OCI-LY3 (cell line): ENCODE results near the gene ABLIM3.

Experiments used
- H2AFZ ChIP-seq: fragments of 200-600, 300-600 bp; shearing (Covaris generic); 2 replicates; pipeline ENCODE4 v1.6.0; 2014; ENCODE audit warnings: antibody characterized with exemption, low read depth, low read length
- H3K27ac ChIP-seq: fragments of 200-600, 300-600 bp; sonication (generic); 2 replicates; pipeline ENCODE4 v1.5.1; 2014; ENCODE audit warnings: mild to moderate bottlenecking, low read length, moderate library complexity, mixed read lengths
- H3K27me3 ChIP-seq: fragments of 200-600, 300-600 bp; sonication (generic); 2 replicates; pipeline ENCODE4 v1.6.1; 2014; ENCODE audit warnings: low read depth, low read length, mixed read lengths
- H3K36me3 ChIP-seq: fragments of 200-600, 300-600 bp; sonication (generic); replicated peaks from 2 replicates; pipeline ENCODE3; 2014; ENCODE audit warnings: low read depth, low read length, mixed read lengths
- H3K4me1 ChIP-seq: fragments of 300-600, 200-600 bp; sonication (generic); 2 replicates; pipeline ENCODE4 v1.6.1; 2014; ENCODE audit warnings: low read length, mixed read lengths
- H3K4me2 ChIP-seq: fragments of 200-600, 300-600 bp; sonication (generic); 2 replicates; pipeline ENCODE4 v1.6.1; 2014; ENCODE audit warnings: low read length, mixed read lengths
- H3K4me3 ChIP-seq: fragments of 300-600, 200-600 bp; sonication (generic); 2 replicates; pipeline ENCODE4 v1.5.1; 2014; ENCODE audit warnings: antibody characterized with exemption, mild to moderate bottlenecking, low read length, moderate library complexity
- H3K79me2 ChIP-seq: fragments of 300-600, 200-600 bp; shearing (Covaris generic); 2 replicates; pipeline ENCODE4 v1.6.1; 2014; ENCODE audit warnings: mild to moderate bottlenecking, low read length, mixed read lengths
- H3K9ac ChIP-seq: fragments of 300-600, 200-600 bp; shearing (Covaris generic); 2 replicates; pipeline ENCODE4 v1.6.0; 2014; ENCODE audit warnings: mild to moderate bottlenecking, low read length, moderate library complexity
- H3K9me3 ChIP-seq: fragments of 200-600, 300-600 bp; shearing (Covaris generic); 2 replicates; pipeline ENCODE4 v1.6.1; 2014; ENCODE audit warnings: low read length, mixed read lengths; ENCODE audit not compliant: insufficient read depth
- H4K20me1 ChIP-seq: fragments of 200-600, 300-600 bp; sonication (generic); 2 replicates; pipeline ENCODE4 v1.6.1; 2016; ENCODE audit warnings: low read length, mixed read lengths; ENCODE audit not compliant: insufficient read depth
- EZH2phosphoT487 ChIP-seq: fragments of 200-600 bp; shearing (Covaris generic); IDR thresholded peaks from 2 replicates; pipeline ENCODE4 v1.6.1; 2018; ENCODE audit warnings: antibody characterized with exemption, mixed run types, low read depth
- TF ChIP-seq, protein P1 (sequence below): fragments of 200-600, 300-600 bp; sonication (generic); IDR thresholded peaks from 2 replicates; pipeline ENCODE4 v1.5.1; 2014; ENCODE audit warnings: antibody characterized with exemption, low read length, low read depth

Gene ABLIM3

DNA sequence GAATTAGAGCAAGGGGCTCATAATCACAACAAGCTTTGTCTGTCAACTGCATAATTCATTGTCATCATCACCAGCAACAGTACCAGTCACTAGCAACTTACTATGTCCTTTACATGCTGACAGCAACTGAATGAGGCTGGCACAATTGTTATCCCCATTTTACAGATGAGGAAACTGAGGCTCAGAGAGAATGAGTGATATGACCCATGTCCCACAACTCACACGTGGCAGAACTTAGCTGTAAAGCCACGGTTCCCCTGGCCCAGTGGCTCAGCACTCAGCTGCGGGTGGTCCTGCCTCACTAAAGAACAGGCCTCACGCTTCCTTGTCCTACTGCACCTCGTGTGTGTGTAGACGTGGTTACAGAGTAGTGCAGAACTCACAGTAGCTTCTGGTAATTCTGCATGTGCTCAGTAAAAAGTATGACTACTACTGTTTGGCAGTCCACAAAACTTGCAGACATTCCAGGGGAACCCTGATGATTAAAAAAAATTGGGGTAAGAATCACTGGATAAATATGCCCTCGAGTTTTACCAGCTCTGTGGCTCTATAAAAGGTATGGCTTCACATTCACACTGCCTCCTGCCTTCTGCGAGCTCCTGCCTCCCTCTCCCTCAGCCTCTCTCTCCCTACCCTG is 160.6 kb downstream of the ABLIM3 start:
- Histone ChIP-seq H4K20me1 (no peaks in the 10 kb centered on the region), H3K36me3 (no peaks in the 10 kb centered on the region), H3K79me2 (no peaks in the 10 kb centered on the region), H3K9ac (no peak overlapping the region), H3K9me3 (no peaks in the 10 kb centered on the region), H3K4me1 (no peaks in the 10 kb centered on the region), H3K4me3 (no peak overlapping the region), H3K27me3 (no peaks in the 10 kb centered on the region), H3K4me2 (no peak overlapping the region), H3K27ac (no peak overlapping the region), H2AFZ (no peak overlapping the region)
- TF ChIP-seq, protein P1, sequence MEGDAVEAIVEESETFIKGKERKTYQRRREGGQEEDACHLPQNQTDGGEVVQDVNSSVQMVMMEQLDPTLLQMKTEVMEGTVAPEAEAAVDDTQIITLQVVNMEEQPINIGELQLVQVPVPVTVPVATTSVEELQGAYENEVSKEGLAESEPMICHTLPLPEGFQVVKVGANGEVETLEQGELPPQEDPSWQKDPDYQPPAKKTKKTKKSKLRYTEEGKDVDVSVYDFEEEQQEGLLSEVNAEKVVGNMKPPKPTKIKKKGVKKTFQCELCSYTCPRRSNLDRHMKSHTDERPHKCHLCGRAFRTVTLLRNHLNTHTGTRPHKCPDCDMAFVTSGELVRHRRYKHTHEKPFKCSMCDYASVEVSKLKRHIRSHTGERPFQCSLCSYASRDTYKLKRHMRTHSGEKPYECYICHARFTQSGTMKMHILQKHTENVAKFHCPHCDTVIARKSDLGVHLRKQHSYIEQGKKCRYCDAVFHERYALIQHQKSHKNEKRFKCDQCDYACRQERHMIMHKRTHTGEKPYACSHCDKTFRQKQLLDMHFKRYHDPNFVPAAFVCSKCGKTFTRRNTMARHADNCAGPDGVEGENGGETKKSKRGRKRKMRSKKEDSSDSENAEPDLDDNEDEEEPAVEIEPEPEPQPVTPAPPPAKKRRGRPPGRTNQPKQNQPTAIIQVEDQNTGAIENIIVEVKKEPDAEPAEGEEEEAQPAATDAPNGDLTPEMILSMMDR = no peak
- TF ChIP-seq EZH2phosphoT487 = no peak

DNA sequence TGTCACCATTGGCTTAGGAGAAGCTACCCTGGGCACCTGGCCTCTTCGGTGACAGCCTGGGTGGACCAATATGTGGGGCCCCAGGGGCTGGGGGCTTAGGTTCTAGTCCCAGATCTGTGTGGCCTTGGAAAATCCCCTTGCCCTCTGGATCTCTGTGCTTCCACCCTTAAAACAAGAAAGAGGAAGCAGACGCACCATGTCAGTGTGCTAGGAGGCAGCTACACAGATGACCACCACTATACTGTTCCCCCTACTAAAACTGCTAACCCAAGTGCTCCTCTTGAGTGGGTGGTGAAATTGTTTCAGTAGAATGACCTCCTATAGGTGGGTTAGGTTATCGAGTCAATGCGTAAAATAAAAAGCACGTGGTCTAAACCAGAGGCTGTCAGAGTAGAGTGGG is 161.3 kb downstream of the ABLIM3 start:
- Histone ChIP-seq H3K36me3 (no peaks in the 10 kb centered on the region), H2AFZ (no peak overlapping the region), H3K27ac (no peak overlapping the region), H3K27me3 (no peaks in the 10 kb centered on the region), H3K9me3 (no peaks in the 10 kb centered on the region), H3K79me2 (no peaks in the 10 kb centered on the region), H3K4me3 (no peak overlapping the region), H4K20me1 (no peaks in the 10 kb centered on the region), H3K9ac (no peak overlapping the region), H3K4me2 (no peak overlapping the region), H3K4me1 (no peaks in the 10 kb centered on the region)
- TF ChIP-seq EZH2phosphoT487 = no peak
- TF ChIP-seq, protein P1 = no peak

DNA sequence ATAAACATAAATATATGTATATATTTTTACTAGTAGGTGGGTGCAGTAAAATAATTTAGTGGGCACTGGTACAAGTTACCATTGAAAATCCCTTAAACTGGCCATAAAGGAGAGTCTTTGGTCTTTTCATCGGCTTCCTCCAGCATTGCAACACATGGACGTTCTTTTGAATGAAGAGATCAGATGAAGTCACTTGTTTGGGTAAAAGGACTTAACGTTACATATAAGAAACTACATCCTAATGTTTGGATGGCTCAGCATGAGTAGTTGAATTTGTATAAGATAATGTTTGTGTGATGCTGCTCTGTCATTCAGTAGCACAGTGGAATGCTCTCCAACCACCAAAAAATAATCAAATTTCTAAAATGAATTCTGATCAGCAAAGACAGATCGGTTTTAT is 161.9 kb downstream of the ABLIM3 start:
- Histone ChIP-seq H3K27me3 (no peaks in the 10 kb centered on the region), H3K4me3 (no peak overlapping the region), H3K9ac (no peak overlapping the region), H2AFZ (no peak overlapping the region), H3K27ac (no peak overlapping the region), H3K4me1 (no peaks in the 10 kb centered on the region), H3K9me3 (no peaks in the 10 kb centered on the region), H3K4me2 (no peak overlapping the region), H3K79me2 (no peaks in the 10 kb centered on the region), H4K20me1 (no peaks in the 10 kb centered on the region), H3K36me3 (no peaks in the 10 kb centered on the region)
- TF ChIP-seq EZH2phosphoT487 = no peak
- TF ChIP-seq, protein P1 = no peak

DNA sequence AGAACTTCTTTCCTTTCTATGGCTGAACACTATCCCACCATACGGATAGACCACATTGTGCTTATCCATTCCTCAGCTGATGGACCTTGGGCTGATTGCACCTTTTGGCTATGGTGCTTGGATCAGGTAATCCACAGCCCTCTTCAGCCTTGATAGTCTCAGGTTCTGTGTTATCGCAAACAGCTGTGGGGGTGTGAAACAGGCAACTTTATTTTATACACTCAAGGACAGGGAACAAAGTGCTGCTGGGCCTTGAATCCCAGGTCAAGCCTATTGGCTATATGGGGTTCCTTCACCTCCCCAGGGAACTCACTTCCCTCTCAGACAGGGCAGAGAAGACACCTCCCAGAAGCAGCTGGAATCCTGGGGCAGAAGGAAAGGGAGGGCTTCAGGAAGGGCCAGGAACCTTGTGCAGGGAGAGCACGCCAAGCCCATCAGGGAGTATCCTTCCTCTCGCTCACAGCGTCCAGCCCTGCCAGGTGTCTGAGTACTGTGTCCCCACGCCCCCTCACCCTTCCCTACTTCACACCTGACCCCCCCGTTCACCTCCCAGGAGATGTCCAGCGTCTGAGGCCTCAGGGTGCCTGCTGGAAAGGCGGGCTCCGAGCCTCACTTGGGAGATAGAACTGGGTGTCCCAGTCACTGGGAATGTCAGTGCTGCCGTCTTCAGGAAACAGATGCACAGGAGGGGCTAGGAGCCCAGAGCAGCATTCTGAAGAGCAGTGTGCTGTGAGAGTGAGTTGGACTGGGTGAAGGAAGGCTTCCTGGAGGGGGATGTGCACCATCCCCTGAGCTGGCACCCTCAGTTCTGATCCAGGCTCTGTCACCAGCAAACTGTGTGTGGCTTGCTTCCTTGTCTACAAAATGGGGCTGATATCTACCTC is 163.1 kb downstream of the ABLIM3 start:
- no peak for TF ChIP-seq EZH2phosphoT487
- TF ChIP-seq, protein P1 = no peak
- H3K79me2 ChIP-seq = no peaks in the 10 kb centered on the region
- no peak overlapping the region for H3K4me3 ChIP-seq
- H3K4me2 ChIP-seq = no peak overlapping the region
- H3K9ac ChIP-seq = no peak overlapping the region
- H3K36me3 ChIP-seq = no peaks in the 10 kb centered on the region
- no peak overlapping the region for H2AFZ ChIP-seq
- H4K20me1 ChIP-seq = no peaks in the 10 kb centered on the region
- no peaks in the 10 kb centered on the region for H3K27me3 ChIP-seq
- no peaks in the 10 kb centered on the region for H3K9me3 ChIP-seq
- H3K27ac ChIP-seq = no peak overlapping the region
- no peaks in the 10 kb centered on the region; the same call in 1 of the 2 replicates for H3K4me1 ChIP-seq
